DMS79 treated with DMSO at 0.1 percent for 48 hours (cell line): Measurements from ENCODE around the gene SLC5A10.
"Not testable (repeated sequence)": the region's sequence is repeated elsewhere in the genome, so short reads cannot be mapped to it uniquely, and the experiment has no call there.

Source experiments
- DNase-seq: peaks from one replicate; lab custom pipeline; 2025; lab: John Stamatoyannopoulos, UW

Gene SLC5A10

DNA sequence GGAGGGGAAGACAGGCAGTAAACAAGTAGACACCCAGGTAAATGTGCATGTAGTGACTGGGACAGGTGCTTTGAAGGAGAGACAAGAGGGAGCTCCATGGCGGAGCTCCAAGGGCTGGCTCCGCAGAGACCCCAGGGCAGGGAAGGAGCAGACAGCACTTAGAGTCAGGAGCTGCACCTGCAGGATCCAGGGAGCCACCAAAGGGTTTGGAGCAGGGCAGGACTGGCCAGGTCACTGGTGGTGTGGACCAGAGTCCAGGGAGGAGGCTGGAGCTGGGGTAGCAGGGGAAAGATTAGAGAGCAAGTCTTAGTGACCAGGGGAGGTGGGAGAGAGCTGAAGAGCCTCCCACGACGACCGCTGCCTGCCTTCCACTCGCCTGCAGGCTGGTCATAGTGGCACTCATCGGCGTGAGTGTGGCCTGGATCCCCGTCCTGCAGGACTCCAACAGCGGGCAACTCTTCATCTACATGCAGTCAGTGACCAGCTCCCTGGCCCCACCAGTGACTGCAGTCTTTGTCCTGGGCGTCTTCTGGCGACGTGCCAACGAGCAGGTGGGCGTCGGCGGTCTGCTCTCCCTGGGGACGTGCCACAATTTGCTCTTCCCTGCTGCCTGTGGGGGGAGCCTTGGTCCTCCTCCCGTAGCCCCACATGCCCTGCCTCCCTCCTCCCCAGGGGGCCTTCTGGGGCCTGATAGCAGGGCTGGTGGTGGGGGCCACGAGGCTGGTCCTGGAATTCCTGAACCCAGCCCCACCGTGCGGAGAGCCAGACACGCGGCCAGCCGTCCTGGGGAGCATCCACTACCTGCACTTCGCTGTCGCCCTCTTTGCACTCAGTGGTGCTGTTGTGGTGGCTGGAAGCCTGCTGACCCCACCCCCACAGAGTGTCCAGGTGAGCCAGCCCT, 67.3 kb downstream of the SLC5A10 start:
- DNase-seq = peak; percentile 4

DNA sequence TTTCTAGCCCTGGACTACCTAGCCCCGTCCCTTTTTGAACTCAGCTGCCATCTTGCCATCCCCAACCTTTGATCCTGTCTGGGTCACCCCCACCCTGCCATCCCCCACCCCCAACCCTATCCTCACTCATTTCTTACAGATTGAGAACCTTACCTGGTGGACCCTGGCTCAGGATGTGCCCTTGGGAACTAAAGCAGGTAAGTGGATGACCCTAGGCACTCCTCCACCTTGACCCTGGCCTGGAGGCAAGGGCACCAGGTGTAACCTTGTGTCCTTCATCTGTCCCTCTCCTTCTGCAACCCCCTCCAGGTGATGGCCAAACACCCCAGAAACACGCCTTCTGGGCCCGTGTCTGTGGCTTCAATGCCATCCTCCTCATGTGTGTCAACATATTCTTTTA, 68.1 kb downstream of the SLC5A10 start:
- DNase-seq = no peak

DNA sequence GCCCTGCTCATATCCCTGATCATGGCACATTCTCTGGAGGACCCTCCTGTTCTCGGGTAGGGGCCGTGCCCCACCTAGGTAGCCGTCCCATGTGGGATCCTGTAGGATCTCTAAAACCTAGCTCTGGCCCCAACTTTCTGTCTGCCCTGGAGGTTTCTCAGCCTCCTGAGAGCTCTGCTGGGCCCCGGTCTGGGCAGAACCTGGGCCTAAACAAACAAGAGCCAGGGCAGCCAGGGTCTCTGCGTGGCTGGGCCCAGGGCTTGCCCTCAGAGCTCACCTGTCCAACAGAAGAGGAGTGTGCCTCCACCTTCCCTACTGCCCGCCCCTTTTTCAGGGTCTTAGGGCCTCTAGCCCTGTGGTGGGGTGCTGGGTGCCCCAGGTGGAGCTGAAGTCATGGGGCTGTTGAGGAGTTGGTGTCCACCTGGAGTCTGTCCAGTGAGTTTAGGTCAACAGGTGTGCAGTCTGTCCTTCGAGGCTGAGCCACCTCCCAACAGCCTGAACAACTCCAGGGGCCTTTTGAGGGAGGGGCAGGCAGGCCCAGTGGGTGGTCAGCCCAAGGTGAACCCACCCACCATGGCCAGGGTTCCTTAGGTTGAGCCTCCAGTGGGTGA, 69.2 kb downstream of the SLC5A10 start:
- not testable (repeated sequence) for DNase-seq

DNA sequence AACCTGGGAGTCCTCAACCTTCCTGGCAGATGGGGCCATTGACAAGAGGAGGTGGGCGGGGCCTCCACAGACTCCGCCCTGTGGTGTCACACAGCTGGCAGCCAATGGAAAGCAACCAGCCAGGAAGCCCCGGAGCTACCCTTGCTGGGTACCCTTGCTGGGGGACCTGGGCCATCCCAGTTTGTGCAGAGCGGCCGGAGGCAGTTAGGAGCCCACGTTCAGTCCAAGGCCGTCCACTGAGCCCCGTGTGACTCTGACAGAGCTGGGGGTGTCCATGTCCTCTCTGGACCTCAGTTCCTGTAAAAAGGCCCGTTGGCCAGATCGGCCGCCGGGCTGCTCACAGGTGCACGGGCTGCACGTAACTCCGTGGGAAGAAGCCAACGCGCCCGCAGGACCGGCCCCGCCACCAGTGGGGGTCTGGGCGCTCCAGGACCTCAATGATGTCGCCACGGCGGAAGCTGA, 69.7 kb downstream of the SLC5A10 start:
- no peak for DNase-seq

DNA sequence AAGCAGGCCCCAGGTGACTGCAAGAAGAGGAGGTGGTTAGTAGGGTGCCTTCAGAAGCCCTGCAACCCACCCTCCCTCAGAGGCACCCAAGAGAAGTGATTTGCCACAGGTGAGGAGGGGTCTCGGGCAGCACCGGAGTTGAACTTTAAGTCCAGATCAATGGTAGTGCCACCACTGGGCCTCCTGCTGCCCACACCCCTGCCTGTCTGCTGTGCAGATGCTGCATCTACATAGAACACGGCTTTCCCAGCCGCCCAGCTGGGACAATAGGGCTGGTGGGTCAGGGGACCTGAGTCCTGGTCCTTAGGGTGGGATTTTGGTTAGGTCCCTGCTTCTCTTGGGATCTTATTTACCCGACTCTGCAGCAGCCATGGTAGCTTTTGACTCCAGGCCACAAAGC, 70.2 kb downstream of the SLC5A10 start:
- no peak for DNase-seq

DNA sequence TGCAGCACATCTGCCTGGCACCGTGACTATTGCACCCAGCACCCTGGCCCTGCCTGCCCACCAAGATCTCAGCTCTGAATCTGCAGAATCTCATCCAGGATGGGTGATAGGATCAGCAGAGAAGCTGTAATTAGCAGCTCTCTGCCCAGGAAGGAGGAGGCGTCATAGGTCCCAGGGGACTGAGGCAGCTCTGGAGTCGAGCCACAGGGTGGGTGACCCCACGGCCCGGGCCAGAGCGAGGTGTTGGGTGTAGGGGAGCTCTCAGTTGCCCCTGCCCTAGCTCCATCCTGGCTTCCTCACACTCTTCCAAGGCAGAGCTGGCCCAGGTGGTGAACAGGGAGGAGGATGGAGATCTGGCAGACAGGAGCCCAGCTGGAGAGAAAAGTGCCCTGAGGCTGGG, 70.8 kb downstream of the SLC5A10 start:
- DNase-seq = no peak

DNA sequence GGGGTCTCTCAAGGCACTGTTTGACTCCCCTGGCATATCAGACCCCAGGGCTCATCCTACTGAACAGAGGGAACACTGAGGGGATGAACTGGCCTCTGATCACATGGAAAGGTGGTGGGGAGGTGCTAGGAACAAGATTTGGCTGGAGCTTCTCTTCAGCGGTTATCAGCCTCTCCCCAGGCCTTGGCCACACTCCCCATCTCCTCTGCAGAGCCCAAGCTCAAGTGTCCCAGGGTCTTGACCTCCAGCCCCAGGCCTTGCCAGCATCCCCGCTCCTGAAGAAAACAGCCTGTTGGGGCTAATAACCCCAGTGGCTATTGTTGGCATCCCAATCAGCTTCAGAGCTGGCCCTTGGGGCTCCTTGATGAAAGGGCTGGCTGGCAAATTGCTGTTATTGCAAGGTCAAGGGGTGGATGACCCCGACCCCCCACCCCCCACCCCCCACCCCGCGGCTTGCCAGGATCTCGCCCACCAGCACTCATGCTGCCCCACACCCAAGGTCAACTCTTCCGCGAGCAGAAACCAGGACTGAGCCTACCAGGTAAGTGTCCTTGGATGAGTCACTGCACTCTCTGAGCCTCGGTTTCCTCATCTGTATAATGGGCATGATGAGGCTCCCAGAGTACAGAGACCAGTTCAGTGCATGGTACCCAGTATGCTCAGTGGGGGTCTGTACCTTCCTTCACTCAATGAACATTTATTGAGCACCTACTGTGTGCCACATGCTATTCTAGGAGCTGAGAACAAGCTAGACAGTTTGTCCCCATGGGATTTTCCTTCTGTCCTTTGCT, 71.4 kb downstream of the SLC5A10 start:
- no peak for DNase-seq

DNA sequence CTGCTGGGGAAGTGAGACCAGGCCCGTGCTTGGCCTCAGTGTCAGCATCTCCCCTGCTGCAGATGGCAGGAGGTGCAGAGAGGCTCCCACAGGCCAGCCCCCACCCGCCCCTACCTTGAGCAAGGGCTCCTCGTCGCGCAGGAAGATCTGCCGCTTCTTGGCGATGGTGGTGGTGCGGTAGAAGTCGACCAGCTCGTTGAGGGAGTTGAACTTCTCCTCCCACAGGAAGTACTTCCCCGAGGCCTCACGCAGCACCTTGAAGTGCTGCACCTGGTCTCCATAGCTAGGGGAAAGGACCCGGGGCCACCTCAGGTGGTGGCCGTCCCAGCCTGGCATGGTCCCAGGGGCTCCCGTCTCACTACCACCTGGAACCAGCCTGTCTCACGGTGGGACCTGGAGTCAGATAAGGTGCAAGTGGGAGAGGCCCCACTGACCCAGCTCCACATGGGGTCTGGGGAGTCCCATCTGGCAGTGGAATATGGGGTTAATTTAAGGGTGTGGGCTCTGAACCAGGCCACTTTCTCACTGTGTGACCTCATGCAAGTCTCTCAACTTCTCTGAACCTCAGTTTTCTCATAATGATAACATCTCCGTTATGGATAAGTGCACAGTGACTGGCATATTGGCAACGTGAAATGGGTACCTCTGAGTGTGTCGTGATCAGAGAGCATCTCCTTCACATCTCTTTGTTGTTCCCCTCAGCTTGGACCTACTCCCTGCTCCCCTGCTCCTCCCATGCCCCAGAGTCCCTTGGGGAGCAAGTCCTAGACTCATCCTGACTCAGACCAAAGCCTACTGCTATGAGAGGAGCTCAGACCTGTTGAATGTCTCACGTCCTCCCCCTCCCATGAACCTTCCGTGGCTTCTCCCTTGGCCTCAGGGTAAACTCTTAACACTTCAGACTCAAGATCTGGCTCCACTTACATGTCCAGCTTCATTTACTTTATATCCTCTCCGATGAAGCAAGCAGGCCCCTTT, 72.4 kb downstream of the SLC5A10 start:
- no peak for DNase-seq

DNA sequence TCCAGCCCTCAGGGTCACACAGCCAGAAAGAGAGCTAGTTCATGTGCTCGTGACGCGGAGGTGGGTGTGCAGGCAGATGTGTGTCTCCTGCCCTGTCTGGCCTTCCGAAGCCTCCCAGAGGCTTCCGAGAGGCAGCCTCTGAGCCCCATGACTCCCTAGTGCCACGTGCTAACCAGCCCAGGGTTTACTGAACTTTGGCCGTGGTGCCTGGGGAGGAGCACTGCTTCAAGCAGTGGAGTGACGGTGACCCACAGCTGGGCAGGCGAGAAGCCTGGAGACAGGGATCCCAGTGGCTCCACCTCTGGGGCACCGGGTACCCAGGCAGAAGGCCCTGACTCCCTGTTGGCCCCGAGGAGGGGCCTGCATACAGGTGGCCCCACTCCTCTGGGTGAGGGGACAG, 76.7 kb downstream of the SLC5A10 start:
- DNase-seq = not testable (repeated sequence)

DNA sequence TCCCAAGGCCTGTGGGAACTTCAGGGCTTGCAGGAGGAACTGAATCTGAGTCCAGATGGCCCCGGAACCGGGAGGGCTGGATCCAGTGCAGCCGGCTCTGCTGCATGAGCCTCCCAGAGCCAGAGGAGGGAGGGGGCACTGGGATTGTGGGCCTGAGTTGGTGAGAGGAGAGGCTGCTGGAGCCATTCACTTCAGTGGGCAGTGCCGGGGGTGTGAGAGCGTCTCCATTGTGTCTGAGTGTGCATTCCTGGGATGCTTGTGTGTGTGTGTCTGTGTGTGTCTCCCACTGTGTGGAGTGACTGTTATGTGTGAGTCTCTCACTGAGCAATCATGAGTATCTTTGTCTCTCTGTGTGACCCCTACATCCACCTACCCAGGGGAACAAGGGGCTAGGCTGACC, 77.8 kb downstream of the SLC5A10 start:
- DNase-seq = not testable (repeated sequence)

DNA sequence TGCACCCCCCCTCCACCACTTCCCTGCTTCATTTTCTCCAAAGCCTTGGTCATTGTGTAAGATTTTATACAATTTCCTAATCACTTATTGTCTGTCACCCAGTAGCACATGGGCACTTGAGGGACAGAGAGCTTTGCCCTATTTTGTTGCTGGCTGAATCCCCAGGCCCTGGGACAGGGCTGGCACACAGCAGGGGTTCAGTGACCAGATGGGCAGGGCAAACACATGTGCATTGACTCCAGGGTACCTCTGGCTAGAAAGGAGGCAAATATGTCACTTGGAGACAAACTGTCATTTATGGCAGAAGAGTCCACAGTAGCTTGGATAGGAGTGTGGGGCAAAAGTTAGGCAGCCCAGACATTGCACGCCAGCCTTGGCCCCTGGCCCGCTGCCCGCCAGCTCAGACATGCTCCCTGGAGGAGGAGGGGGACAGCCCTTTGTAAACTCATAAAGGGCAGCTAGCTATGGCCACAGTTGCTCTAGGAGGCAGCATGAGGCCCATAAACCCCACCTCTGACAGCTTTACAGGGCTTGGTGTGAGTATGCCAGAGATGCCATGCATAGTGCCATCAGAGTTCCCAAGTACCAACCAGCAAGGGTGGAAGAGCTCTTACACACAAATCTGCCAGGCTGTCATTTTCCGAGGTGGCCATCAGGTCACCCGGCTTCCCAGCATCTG, 78.9 kb downstream of the SLC5A10 start:
- not testable (repeated sequence) for DNase-seq

DNA sequence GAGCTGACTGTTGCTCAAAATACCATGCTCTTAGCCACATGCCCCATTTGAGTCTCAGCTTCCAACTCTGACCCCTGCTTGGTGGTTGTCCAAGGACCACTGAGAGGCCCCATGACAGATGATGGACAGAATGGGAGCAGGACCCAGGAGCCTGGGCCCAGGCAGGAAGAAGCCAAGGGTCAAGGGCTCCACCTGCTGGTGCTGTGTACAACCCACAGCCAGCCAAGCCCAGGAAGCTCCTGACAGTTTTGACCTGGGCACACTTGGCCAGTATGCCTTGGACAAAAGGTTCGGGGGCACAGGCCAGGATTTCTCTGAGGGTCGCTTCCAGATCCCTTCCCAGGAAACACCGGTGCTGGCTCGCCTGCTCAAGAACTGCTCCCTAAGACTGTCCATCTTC, 79.8 kb downstream of the SLC5A10 start:
- DNase-seq = not testable (repeated sequence)

DNA sequence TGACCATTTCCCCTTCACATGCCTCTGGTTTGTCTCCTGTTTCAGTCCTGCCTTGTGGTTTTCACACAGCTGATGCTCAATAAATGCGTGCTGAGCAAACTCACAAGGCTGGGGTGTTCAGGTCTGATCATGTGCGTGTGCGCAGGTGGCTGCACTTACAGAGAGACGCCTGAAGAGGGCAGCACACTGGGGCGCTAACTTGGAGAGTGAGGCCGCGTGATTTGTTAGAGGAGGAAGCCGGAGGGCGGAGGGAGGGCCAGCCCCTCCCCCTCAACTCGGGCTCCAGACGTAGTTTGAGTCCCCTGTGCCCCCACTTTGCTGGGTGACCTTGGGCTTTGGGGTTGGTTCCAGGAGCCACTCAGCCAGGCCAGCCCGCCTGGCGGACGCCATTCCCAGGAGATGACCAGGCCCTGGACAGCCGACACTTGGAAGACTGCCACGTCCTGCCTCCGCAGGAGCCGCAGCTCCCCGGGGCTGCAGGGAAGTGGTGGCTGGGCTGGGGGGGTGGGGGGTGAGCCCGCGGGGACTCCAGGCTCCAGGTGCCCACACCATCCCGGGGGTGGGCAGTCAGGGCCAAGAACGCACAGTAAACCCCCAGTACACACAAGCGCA, 80.5 kb downstream of the SLC5A10 start:
- not testable (repeated sequence) for DNase-seq

DNA sequence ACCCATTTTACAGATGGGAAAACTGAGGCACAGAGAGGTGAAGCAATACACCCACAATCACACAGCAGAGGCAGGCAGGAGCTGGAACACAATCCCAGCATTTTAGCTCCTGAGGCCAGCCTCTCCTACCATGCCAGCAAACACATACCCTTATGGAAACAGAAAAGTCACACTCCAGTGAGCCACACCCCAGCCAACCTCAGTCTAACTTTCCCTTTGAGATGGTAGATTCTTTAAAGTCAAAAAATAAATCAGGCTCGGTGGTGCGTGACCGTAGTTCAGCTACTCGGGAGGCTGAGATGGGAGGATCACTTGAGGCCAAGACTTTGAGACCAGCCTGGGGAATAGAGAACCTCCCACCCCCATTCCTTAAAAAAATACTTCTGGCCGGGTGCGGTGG, 84.2 kb downstream of the SLC5A10 start:
- not testable (repeated sequence) for DNase-seq

DNA sequence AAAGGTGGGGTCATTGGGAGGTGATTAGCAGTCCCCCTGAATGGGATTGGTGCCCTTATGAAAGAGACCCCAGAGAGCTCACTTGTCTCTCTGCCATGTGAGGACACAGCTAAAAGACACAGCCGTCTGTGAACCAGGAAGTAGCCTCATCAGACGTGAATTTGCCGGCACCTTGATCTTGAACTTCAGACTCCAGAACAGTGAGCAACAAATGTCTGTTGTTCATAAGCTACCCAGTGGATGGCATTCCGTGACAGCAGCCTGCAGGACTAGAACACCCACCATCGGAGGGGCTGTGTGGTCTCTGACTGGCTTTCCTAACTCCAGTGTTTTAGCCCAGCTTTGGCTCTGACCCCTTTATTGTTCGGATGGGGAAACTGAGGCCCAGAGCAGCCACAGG, 85.6 kb downstream of the SLC5A10 start:
- DNase-seq = not testable (repeated sequence)

DNA sequence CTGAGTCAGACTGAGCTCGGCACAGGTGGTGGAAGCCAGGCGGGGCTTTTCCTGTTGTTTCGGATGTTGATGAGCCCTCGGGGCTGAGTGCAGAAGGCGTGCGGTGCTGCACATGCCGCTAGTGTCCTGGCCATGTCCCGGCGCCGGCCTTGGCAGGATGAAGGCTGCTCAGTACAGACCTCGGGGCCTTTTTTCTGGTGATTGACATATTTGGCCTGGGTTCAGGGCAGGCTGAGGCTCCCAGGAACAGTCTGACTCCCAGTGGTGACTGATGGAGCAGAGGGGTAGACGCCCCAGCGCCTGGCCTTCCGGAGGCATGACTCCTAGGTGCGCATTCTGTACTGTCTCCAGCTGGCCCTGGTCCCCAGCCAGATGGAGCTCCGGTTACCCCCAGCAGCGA, 86.0 kb downstream of the SLC5A10 start:
- DNase-seq = not testable (repeated sequence)

DNA sequence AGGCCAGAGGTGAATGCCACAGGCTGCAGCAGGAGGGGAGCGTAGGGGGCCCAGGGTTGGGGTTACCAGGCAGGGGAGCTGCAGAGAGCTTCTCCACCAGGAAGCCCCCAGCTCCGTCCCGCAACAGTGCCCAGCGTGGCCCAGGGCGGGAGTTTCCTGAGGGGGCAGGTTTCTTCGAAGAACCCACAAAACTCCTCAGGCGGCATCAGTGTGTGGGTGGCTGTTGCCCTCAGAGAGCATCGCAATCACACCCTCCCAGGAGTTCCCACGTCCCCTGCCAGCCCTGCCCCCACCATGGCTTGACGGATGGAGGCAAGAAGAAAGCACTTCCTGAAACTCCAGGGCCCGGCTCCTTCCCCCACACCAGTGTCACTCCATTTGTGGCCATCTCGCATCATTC, 86.8 kb downstream of the SLC5A10 start:
- not testable (repeated sequence) for DNase-seq

DNA sequence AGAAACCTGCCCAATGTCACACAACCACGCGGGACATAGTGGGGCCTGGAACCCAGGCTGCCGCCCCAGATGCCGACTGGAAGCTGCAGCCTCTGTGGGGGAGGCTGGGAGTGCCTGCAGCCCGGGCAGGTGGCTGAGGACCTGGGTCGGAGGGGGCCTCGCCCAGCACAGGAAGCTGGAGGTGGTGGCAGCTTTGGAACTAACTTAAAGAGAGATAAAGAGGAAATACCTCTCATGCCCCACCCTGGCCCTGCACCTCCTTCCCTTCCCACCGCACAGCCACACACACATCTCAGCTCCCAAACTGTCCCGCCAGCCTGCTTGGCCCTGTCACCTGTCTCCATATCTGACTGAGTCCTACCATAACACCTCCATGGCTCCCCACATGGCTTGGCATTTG, 88.4 kb downstream of the SLC5A10 start:
- not testable (repeated sequence) for DNase-seq

DNA sequence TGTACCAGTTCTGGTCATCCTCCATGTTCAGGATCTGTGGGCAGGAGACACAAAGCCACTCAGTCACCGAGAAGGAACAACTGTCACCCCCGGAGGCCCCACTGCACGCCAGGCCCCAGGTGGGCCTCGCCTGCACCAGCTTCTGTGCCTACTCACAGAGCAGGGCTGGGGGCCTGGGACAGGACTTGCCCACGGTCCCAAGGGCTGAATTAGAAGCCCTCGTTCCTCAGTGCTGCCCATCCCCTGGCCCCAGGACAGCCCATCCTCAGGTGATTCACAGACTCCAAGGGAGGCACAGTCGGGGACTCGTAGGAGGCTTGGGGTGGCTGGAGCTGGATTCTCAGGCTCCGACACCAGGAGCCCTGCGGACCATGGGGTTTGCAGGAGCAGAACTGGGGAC, 89.9 kb downstream of the SLC5A10 start:
- DNase-seq = not testable (repeated sequence)

DNA sequence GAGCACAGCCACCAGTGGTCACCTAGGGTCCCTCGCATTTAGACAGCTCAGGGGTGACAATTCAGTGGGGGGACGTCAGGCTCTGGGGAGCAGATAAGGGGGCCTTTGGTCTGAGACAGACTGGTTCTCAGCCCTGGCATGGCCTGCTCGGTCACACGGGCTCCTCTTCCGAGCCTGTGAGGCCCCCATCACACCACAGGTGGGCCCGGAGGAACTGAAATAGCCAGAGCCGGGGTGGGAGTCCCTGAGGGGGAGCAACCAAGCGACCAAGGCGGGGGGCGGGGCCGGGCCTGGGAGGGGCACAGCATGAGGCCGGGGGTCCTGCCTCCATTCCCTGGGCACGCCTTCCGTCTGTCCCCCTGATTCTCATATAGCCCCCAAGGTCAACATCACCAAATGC, 90.4 kb downstream of the SLC5A10 start:
- DNase-seq = not testable (repeated sequence)
